ENCODE results near the gene MAP2K5. TPM values are rescaled to one million over a fixed set of nuclear protein-coding genes. Genes with fewer than 3 reads are reported as not detected.

The MAP2K5 gene
- total RNA-seq, 4 donors from 2014 or later = 8.0 to 14.0 (median 9.1) TPM

GRCh38 chr15:67554580-67554979, 12.1 kb downstream of the MAP2K5 start:
- no peak for DNase-seq (ENCODE audit: low spot score in 2 of 2)
- WGBS, 2 donors = 95 to 98% methylated on average over 4 of the region's 4 CpGs
- H3K4me3 ChIP-seq (ENCODE audit: low read depth, poor library complexity, severe bottlenecking) = no peak overlapping the region
- intact Hi-C loops (cut with DNase I; ENCODE audit: low total_unique reads) = no loop called here
- no peak for TF ChIP-seq POLR2A (IDR thresholded peaks at IDR 0.05)
- TF ChIP-seq, protein P1, sequence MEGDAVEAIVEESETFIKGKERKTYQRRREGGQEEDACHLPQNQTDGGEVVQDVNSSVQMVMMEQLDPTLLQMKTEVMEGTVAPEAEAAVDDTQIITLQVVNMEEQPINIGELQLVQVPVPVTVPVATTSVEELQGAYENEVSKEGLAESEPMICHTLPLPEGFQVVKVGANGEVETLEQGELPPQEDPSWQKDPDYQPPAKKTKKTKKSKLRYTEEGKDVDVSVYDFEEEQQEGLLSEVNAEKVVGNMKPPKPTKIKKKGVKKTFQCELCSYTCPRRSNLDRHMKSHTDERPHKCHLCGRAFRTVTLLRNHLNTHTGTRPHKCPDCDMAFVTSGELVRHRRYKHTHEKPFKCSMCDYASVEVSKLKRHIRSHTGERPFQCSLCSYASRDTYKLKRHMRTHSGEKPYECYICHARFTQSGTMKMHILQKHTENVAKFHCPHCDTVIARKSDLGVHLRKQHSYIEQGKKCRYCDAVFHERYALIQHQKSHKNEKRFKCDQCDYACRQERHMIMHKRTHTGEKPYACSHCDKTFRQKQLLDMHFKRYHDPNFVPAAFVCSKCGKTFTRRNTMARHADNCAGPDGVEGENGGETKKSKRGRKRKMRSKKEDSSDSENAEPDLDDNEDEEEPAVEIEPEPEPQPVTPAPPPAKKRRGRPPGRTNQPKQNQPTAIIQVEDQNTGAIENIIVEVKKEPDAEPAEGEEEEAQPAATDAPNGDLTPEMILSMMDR (IDR thresholded peaks at IDR 0.05) = no peak

DNA sequence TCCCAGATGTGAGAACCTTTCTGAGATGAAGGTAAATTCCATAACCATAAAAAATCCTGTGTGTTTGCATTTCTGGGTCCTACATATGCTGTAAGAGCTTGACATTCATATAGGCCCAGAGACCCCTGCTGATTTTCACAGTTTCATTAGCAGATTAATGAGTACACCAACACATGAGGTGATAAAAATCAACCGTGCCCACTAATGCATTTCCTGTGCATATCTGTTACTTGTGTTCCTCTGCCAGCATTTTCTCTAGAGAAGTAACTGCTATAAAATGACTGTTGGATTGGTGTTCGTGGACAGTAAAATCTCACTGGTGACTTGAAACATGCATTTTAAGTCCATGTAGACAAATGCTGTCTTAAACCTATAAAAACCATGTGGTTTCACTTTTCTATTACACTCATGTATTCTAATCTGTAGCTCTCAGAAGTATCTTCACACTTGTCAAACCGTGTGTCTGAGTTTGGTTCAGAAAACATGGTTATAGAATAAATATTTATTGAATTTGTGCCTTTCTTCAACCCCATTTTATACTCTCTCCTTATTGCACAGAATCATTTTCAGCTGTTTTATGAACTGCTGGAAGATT, 14.6 kb downstream of the MAP2K5 start:
- DNase-seq (ENCODE audit: low spot score in 2 of 2) = no peak
- H3K4me3 ChIP-seq (ENCODE audit: low read depth, poor library complexity, severe bottlenecking) = no peak overlapping the region
- no peak for TF ChIP-seq POLR2A (IDR thresholded peaks at IDR 0.05)
- TF ChIP-seq, protein P1 (IDR thresholded peaks at IDR 0.05) = no peak
- intact Hi-C loops (cut with DNase I; ENCODE audit: low total_unique reads) = no loop called here
- 82 to 86% methylated on average over 3 of the region's 3 CpGs for WGBS, 2 donors

DNA sequence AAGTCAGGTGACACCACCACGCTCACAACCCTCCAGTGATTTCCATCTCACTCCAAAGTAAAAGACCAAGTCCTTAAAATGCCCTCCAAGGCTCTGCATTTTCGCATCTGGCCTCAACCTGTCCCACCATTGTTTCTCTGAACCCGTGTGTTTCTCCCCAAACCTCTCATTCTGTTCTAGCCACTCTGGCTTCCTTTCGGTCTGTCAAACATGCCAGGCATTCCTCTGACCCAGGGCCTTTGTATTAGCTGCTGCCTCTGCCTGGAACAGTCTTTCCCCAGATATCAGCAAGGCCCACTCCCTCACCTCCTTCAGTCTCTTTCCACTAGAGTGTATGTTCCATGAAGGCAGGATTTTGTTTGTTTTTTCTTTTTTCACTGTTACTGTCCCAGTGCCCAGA, 16.0 kb downstream of the MAP2K5 start:
- no peak overlapping the region for H3K4me3 ChIP-seq (ENCODE audit: low read depth, poor library complexity, severe bottlenecking)
- TF ChIP-seq, protein P1 (IDR thresholded peaks at IDR 0.05) = no peak
- TF ChIP-seq POLR2A (IDR thresholded peaks at IDR 0.05) = no peak
- no peak for DNase-seq (ENCODE audit: low spot score in 2 of 2)
- WGBS, 2 donors = 92 to 94% methylated on average over 4 of the region's 4 CpGs
- intact Hi-C loops (cut with DNase I; ENCODE audit: low total_unique reads) = no loop called here

GRCh38 chr15:67559158-67559557, 16.7 kb downstream of the MAP2K5 start:
- DNase-seq (ENCODE audit: low spot score in 2 of 2) = no peak
- WGBS, 2 donors = 100% methylated on average over 1 of the region's 1 CpG
- intact Hi-C loops (cut with DNase I; ENCODE audit: low total_unique reads) = no loop called here
- TF ChIP-seq, protein P1 (IDR thresholded peaks at IDR 0.05) = no peak
- no peak for TF ChIP-seq POLR2A (IDR thresholded peaks at IDR 0.05)
- no peak overlapping the region for H3K4me3 ChIP-seq (ENCODE audit: low read depth, poor library complexity, severe bottlenecking)

GRCh38 chr15:67559576-67559975, 17.1 kb downstream of the MAP2K5 start:
- TF ChIP-seq POLR2A (IDR thresholded peaks at IDR 0.05) = no peak
- TF ChIP-seq, protein P1 (IDR thresholded peaks at IDR 0.05) = no peak
- intact Hi-C loops (cut with DNase I; ENCODE audit: low total_unique reads) = no loop called here
- no peak for DNase-seq (ENCODE audit: low spot score in 2 of 2)
- WGBS, 2 donors = 98% methylated on average over 2 of the region's 2 CpGs
- H3K4me3 ChIP-seq (ENCODE audit: low read depth, poor library complexity, severe bottlenecking) = no peak overlapping the region

DNA sequence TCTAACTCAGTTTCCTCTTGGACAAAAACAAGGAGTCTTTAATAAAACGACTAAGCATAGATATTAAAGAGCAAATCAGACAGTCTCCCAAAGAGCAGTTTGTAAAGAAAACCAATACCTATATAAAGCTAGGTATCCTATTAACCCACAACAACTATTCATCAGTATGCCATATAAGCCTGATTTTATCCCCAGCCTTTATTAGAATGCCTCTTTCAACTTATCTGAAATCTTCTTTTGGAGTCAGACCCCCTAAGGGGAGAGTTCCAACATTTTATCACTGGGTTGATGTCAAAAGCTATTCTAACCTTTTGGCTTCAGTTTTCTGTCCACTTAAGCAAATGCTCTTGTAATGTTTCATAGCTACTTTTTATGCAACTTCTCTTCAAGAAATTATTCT, 17.8 kb downstream of the MAP2K5 start:
- WGBS, 2 donors = 90% methylated on average over 1 of the region's 1 CpG
- intact Hi-C loops (cut with DNase I; ENCODE audit: low total_unique reads) = no loop called here

More for the DNA sequence above, 17.8 kb downstream of the MAP2K5 start:
- no peak for TF ChIP-seq POLR2A (IDR thresholded peaks at IDR 0.05)
- TF ChIP-seq, protein P1 (IDR thresholded peaks at IDR 0.05) = no peak
- H3K4me3 ChIP-seq (ENCODE audit: low read depth, poor library complexity, severe bottlenecking) = no peak overlapping the region
- no peak for DNase-seq (ENCODE audit: low spot score in 2 of 2)
